Measurements from ENCODE around the gene PDE1C.

GRCh38 chr7:32091608-32092210 is 21.5 kb upstream of the PDE1C start:
- TF ChIP-seq CTCF (IDR thresholded peaks at IDR 0.05) (no peak), EZH2 (IDR thresholded peaks at IDR 0.05; ENCODE audit: borderline replicate concordance, insufficient read depth, low read depth, low read length, poor library complexity, severe bottlenecking) (no peak)
